Measurements from ENCODE around the gene PILRA. TPM values are rescaled to one million over a fixed set of nuclear protein-coding genes. Genes with fewer than 3 reads are reported as not detected.

PILRA gene
- total and polyA plus RNA-seq, 4 donors, result 1.5 to 3.5 (median 3.1) TPM

- TF ChIP-seq, protein P1, sequence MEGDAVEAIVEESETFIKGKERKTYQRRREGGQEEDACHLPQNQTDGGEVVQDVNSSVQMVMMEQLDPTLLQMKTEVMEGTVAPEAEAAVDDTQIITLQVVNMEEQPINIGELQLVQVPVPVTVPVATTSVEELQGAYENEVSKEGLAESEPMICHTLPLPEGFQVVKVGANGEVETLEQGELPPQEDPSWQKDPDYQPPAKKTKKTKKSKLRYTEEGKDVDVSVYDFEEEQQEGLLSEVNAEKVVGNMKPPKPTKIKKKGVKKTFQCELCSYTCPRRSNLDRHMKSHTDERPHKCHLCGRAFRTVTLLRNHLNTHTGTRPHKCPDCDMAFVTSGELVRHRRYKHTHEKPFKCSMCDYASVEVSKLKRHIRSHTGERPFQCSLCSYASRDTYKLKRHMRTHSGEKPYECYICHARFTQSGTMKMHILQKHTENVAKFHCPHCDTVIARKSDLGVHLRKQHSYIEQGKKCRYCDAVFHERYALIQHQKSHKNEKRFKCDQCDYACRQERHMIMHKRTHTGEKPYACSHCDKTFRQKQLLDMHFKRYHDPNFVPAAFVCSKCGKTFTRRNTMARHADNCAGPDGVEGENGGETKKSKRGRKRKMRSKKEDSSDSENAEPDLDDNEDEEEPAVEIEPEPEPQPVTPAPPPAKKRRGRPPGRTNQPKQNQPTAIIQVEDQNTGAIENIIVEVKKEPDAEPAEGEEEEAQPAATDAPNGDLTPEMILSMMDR (IDR thresholded peaks at IDR 0.05; ENCODE audit: low read depth, low read length, missing input control), result no peak
- TF ChIP-seq GABPA (IDR thresholded peaks at IDR 0.05 in 1 of 2, conservative IDR thresholded peaks at IDR 0.05 in 1 of 2) (no peak), FOXA1 (IDR thresholded peaks at IDR 0.05) (no peak), REST (IDR thresholded peaks at IDR 0.05) (no peak), JUND (IDR thresholded peaks at IDR 0.05) (no peak), HNF4G (IDR thresholded peaks at IDR 0.05) (no peak), NR2F2 (IDR thresholded peaks at IDR 0.05) (no peak), TAF1 (conservative IDR thresholded peaks at IDR 0.05) (no peak), HNF4A (conservative IDR thresholded peaks at IDR 0.05) (no peak), ATF3 (IDR thresholded peaks at IDR 0.05) (no peak), FOXA2 (IDR thresholded peaks at IDR 0.05) (no peak), RXRA (IDR thresholded peaks at IDR 0.05) (no peak), SP1 (IDR thresholded peaks at IDR 0.05) (no peak)
- TF ChIP-seq, protein P2, sequence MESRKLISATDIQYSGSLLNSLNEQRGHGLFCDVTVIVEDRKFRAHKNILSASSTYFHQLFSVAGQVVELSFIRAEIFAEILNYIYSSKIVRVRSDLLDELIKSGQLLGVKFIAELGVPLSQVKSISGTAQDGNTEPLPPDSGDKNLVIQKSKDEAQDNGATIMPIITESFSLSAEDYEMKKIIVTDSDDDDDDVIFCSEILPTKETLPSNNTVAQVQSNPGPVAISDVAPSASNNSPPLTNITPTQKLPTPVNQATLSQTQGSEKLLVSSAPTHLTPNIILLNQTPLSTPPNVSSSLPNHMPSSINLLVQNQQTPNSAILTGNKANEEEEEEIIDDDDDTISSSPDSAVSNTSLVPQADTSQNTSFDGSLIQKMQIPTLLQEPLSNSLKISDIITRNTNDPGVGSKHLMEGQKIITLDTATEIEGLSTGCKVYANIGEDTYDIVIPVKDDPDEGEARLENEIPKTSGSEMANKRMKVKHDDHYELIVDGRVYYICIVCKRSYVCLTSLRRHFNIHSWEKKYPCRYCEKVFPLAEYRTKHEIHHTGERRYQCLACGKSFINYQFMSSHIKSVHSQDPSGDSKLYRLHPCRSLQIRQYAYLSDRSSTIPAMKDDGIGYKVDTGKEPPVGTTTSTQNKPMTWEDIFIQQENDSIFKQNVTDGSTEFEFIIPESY (IDR thresholded peaks at IDR 0.05), result no peak
- Histone ChIP-seq H3K4me1 (ENCODE audit: control insufficient read depth in 4 of 4, insufficient read depth in 4 of 4, low read length in 3 of 4) (no peaks in the 10 kb centered on the region), H3K9me3 (ENCODE audit: control insufficient read depth in 4 of 4, low read length in 3 of 4) (no peaks in the 10 kb centered on the region), H3K27me3 (ENCODE audit: control insufficient read depth in 4 of 4, insufficient read depth in 4 of 4, low read length in 3 of 4) (no peaks in the 10 kb centered on the region), H3K4me3 (ENCODE audit: low read depth in 1 of 3, low read length in 3 of 3) (no peak overlapping the region), H3K27ac (ENCODE audit: low read depth in 1 of 2, low read length in 2 of 2) (no peak overlapping the region), H3K36me3 (ENCODE audit: control insufficient read depth in 4 of 4, insufficient read depth in 3 of 4, low read depth in 1 of 4, low read length in 3 of 4) (no peaks in the 10 kb centered on the region), H3K9ac (ENCODE audit: low read depth in 1 of 2, low read length in 2 of 2) (no peak overlapping the region)
- no peak for DNase-seq (ENCODE audit: low spot score)
- 95% methylated on average over 1 of the region's 1 CpG for WGBS
Observed at GRCh38 chr7:100413889-100414288, 40.6 kb downstream of the PILRA start.

GRCh38 chr7:100415448-100415847 lies 42.2 kb downstream of the PILRA start:
- Histone ChIP-seq H3K9ac (ENCODE audit: low read depth in 1 of 2, low read length in 2 of 2) (no peak overlapping the region), H3K4me3 (ENCODE audit: low read depth in 1 of 3, low read length in 3 of 3) (no peak overlapping the region), H3K9me3 (ENCODE audit: control insufficient read depth in 4 of 4, low read length in 3 of 4) (no peaks in the 10 kb centered on the region), H3K4me1 (ENCODE audit: control insufficient read depth in 4 of 4, insufficient read depth in 4 of 4, low read length in 3 of 4) (no peaks in the 10 kb centered on the region), H3K36me3 (ENCODE audit: control insufficient read depth in 4 of 4, insufficient read depth in 3 of 4, low read depth in 1 of 4, low read length in 3 of 4) (no peaks in the 10 kb centered on the region), H3K27me3 (ENCODE audit: control insufficient read depth in 4 of 4, insufficient read depth in 4 of 4, low read length in 3 of 4) (no peaks in the 10 kb centered on the region), H3K27ac (ENCODE audit: low read depth in 1 of 2, low read length in 2 of 2) (no peak overlapping the region)
- 96% methylated on average over 5 of the region's 5 CpGs for WGBS
- no peak for DNase-seq (ENCODE audit: low spot score)
- TF ChIP-seq, protein P1 (IDR thresholded peaks at IDR 0.05; ENCODE audit: low read depth, low read length, missing input control), result no peak
- TF ChIP-seq FOXA2 (IDR thresholded peaks at IDR 0.05) (no peak), SP1 (IDR thresholded peaks at IDR 0.05) (no peak), RXRA (IDR thresholded peaks at IDR 0.05) (no peak), TAF1 (conservative IDR thresholded peaks at IDR 0.05) (no peak), RAD21 (IDR thresholded peaks at IDR 0.05) (no peak), FOXA1 (IDR thresholded peaks at IDR 0.05) (no peak), YY1 (IDR thresholded peaks at IDR 0.05) (no peak), GABPA (IDR thresholded peaks at IDR 0.05 in 1 of 2, conservative IDR thresholded peaks at IDR 0.05 in 1 of 2) (no peak), MAX (IDR thresholded peaks at IDR 0.05) (no peak), ATF3 (IDR thresholded peaks at IDR 0.05) (no peak), JUND (IDR thresholded peaks at IDR 0.05) (no peak), HNF4A (conservative IDR thresholded peaks at IDR 0.05) (no peak), EGR1 (IDR thresholded peaks at IDR 0.05; ENCODE audit: low read depth in 2 of 2) (no peak)
- TF ChIP-seq, protein P2 (IDR thresholded peaks at IDR 0.05), result no peak
